ENCODE results near the gene ZNF765. TPM values are rescaled to one million over a fixed set of nuclear protein-coding genes. Genes with fewer than 3 reads are reported as not detected.
"Not testable (repeated sequence)": the region's sequence is repeated elsewhere in the genome, so short reads cannot be mapped to it uniquely, and the experiment has no call there.

The ZNF765 gene
- total and polyA plus RNA-seq, 8 donors, result 10.3 to 16.6 (median 13.1) TPM

DNA sequence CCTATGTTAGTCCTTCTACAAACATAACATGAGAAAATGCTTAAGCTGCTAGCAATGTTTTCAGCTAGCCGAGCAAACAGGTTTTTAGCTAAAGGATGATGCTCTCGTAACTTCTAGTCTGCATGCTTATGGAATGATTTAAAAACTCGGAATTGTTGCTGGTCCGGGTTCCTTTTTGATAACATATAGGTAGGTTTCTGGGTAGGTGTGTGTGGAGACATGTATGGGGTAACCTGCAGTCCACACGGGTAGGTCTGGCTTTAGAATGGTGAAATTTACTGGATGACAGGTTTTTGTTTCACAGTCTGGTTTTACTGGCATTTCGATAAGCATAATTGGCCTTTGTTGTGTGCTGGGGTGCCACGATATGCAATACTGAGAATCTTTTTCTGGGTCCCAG is 77.0 kb downstream of the ZNF765 start:
- Histone ChIP-seq H3K27me3 (no peaks in the 10 kb centered on the region), H3K4me1 (peaks cover 0 to 12% of the 10 kb centered on the region in 2 donors), H3K27ac (no peak overlapping the region), H3K36me3 (peaks cover 0 to 18% of the 10 kb centered on the region in 2 donors), H3K4me3 (no peak overlapping the region), H3K9me3 (peaks cover 0 to 13% of the 10 kb centered on the region in 2 donors)
- DNase-seq, result no peak
- intact Hi-C loops (cut with DNase I), result no loop called here
- no peak for ATAC-seq
- no peak for TF ChIP-seq CTCF (IDR thresholded peaks at IDR 0.05)

- H3K9me3 ChIP-seq, result peaks cover 0 to 40% of the 10 kb centered on the region in 2 donors
- ATAC-seq; H3K4me1 ChIP-seq; H3K27ac ChIP-seq; intact Hi-C loops (cut with DNase I); H3K27me3 ChIP-seq; DNase-seq; H3K4me3 ChIP-seq: not testable (repeated sequence)
- H3K36me3 ChIP-seq, result peaks cover 0 to 40% of the 10 kb centered on the region in 2 donors
Observed at GRCh38 chr19:53474832-53475231, 79.9 kb downstream of the ZNF765 start.

DNA sequence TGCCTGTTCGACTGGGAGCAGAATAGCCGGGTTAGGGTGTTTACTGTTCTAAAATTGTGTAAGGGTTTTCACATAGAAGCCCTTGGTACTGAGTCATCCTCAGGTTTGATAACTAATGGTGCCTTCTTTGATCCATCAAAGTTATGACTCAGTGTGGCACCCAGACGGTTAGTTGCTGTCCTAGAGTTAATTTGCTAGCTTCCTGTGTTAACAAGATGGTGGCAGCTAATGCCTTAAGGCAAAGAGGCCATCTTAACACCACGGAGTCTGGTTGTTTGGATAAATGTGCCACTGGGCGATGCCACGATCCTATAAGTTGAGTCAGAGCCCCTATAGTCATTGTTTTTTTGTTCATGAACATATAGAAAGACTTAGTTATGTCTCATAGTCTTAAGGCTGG is 80.5 kb downstream of the ZNF765 start:
- intact Hi-C loops (cut with DNase I); ATAC-seq: not testable (repeated sequence)

More for the DNA sequence above, 80.5 kb downstream of the ZNF765 start:
- not testable (repeated sequence) for H3K4me3 ChIP-seq, DNase-seq, H3K27ac ChIP-seq, H3K27me3 ChIP-seq, H3K4me1 ChIP-seq
- Histone ChIP-seq H3K9me3 (peaks cover 0 to 46% of the 10 kb centered on the region in 2 donors), H3K36me3 (peaks cover 0 to 43% of the 10 kb centered on the region in 2 donors)

Other genes with a start within 250 kb of the ZNF765 start
- gene ZNF347, start 236.1 kb upstream of the ZNF765 start, total RNA-seq, result 10 to 100 TPM; 11.9 to 13.5 TPM
- gene ZNF347, start 236.1 kb upstream of the ZNF765 start, polyA plus RNA-seq (ENCODE audit: insufficient read length in 6 of 6), result 10 to 100 TPM; 14.2 to 19.6 (median 16.0) TPM
- 1 to 10 TPM; 3.6 to 3.7 TPM for gene ZNF665, start 201.8 kb upstream of the ZNF765 start, total RNA-seq
- 10 to 100 TPM in 4 of 6 donors, 1 to 10 TPM in 2; 8.4 to 15.4 (median 11.7) TPM for gene ZNF665, start 201.8 kb upstream of the ZNF765 start, polyA plus RNA-seq (ENCODE audit: insufficient read length in 6 of 6)
- 10 to 100 TPM; 13.8 to 16.9 TPM for gene ZNF677, start 140.3 kb upstream of the ZNF765 start, total RNA-seq
- 10 to 100 TPM; 49.7 to 58.3 (median 55.8) TPM for gene ZNF677, start 140.3 kb upstream of the ZNF765 start, polyA plus RNA-seq (ENCODE audit: insufficient read length in 6 of 6)
- gene VN1R2, start 136.9 kb upstream of the ZNF765 start, total RNA-seq, result not detected
- not detected for gene VN1R2, start 136.9 kb upstream of the ZNF765 start, polyA plus RNA-seq (ENCODE audit: insufficient read length in 6 of 6)
- gene VN1R4, start 127.4 kb upstream of the ZNF765 start, total RNA-seq, result not detected
- gene VN1R4, start 127.4 kb upstream of the ZNF765 start, polyA plus RNA-seq (ENCODE audit: insufficient read length in 6 of 6), result not detected
- 1 to 10 TPM; 7.0 to 7.4 TPM for gene ZNF845, start 61.4 kb upstream of the ZNF765 start, total RNA-seq
- 10 to 100 TPM in 2 of 6 donors, 1 to 10 TPM in 4; 7.5 to 10.3 (median 9.5) TPM for gene ZNF845, start 61.4 kb upstream of the ZNF765 start, polyA plus RNA-seq (ENCODE audit: insufficient read length in 6 of 6)
- 10 to 100 TPM; 11.7 to 12.3 TPM for gene ZNF525, start 29.4 kb upstream of the ZNF765 start, total RNA-seq
- gene ZNF525, start 29.4 kb upstream of the ZNF765 start, polyA plus RNA-seq (ENCODE audit: insufficient read length in 6 of 6), result 10 to 100 TPM; 11.4 to 16.0 (median 14.7) TPM
- gene ZNF761, start 36.8 kb downstream of the ZNF765 start, total RNA-seq, result 10 to 100 TPM in 1 of 2 donors, 1 to 10 TPM in 1; 9.1 to 10.1 TPM
- gene ZNF761, start 36.8 kb downstream of the ZNF765 start, polyA plus RNA-seq (ENCODE audit: insufficient read length in 6 of 6), result 10 to 100 TPM; 19.5 to 24.2 (median 21.8) TPM
- 1 to 10 TPM; 5.2 to 5.5 TPM for gene ZNF813, start 72.6 kb downstream of the ZNF765 start, total RNA-seq
- 1 to 10 TPM; 5.3 to 6.5 (median 6.0) TPM for gene ZNF813, start 72.6 kb downstream of the ZNF765 start, polyA plus RNA-seq (ENCODE audit: insufficient read length in 6 of 6)
- 10 to 100 TPM; 20.1 to 23.9 TPM for gene ZNF331, start 143.0 kb downstream of the ZNF765 start, total RNA-seq
- gene ZNF331, start 143.0 kb downstream of the ZNF765 start, polyA plus RNA-seq (ENCODE audit: insufficient read length in 6 of 6), result 10 to 100 TPM; 19.6 to 25.0 (median 20.7) TPM
- gene DPRX, start 236.8 kb downstream of the ZNF765 start, total RNA-seq, result not detected
- gene DPRX, start 236.8 kb downstream of the ZNF765 start, polyA plus RNA-seq (ENCODE audit: insufficient read length in 6 of 6), result not detected